ENCODE results near the gene TMEM184A. TPM values are rescaled to one million over a fixed set of nuclear protein-coding genes. Genes with fewer than 3 reads are reported as not detected.

TMEM184A gene
- total RNA-seq, 1 donor from 2014 or later = 6.6 TPM

- H3K9me3 Mint-ChIP-seq = no peaks in the 10 kb centered on the region
- TF ChIP-seq CTCF (conservative IDR thresholded peaks at IDR 0.05) = no peak
These were observed 43.8 kb upstream of the TMEM184A start for GRCh38 chr7:1599640-1600395.

GRCh38 chr7:1598961-1599639 lies 43.1 kb upstream of the TMEM184A start:
- no peak overlapping the region for H3K4me3 Mint-ChIP-seq
- H3K27ac Mint-ChIP-seq = no peak overlapping the region
- H3K36me3 Mint-ChIP-seq = no peaks in the 10 kb centered on the region
- no peak for TF ChIP-seq CTCF (conservative IDR thresholded peaks at IDR 0.05)
- peaks cover 28% of the 10 kb centered on the region for H3K27me3 Mint-ChIP-seq
- no peaks in the 10 kb centered on the region for H3K9me3 Mint-ChIP-seq
- no peak for DNase-seq (ENCODE audit: extremely low spot score, unreplicated experiment)
- H3K4me1 Mint-ChIP-seq (ENCODE audit: unreplicated experiment) = peaks cover 6% of the 10 kb centered on the region

More at GRCh38 chr7:1599640-1600395, 43.8 kb upstream of the TMEM184A start:
- H3K4me1 Mint-ChIP-seq (ENCODE audit: unreplicated experiment) = peaks cover 6% of the 10 kb centered on the region
- peaks cover 28% of the 10 kb centered on the region for H3K27me3 Mint-ChIP-seq
- H3K36me3 Mint-ChIP-seq = no peaks in the 10 kb centered on the region
- no peak for DNase-seq (ENCODE audit: extremely low spot score, unreplicated experiment)
- no peak overlapping the region for H3K4me3 Mint-ChIP-seq
- H3K27ac Mint-ChIP-seq = no peak overlapping the region

- no peak for DNase-seq (ENCODE audit: extremely low spot score, unreplicated experiment)
- Mint-ChIP-seq H3K9me3 (no peaks in the 10 kb centered on the region), H3K27ac (no peak overlapping the region), H3K4me1 (ENCODE audit: unreplicated experiment) (peaks cover 6% of the 10 kb centered on the region), H3K27me3 (peaks cover 28% of the 10 kb centered on the region), H3K36me3 (no peaks in the 10 kb centered on the region), H3K4me3 (no peak overlapping the region)
- TF ChIP-seq CTCF (conservative IDR thresholded peaks at IDR 0.05) = no peak
These were observed 42.3 kb upstream of the TMEM184A start for GRCh38 chr7:1598286-1598685.

GRCh38 chr7:1597791-1598190 lies 41.8 kb upstream of the TMEM184A start:
- no peak for TF ChIP-seq CTCF (conservative IDR thresholded peaks at IDR 0.05)
- no peak overlapping the region for H3K27ac Mint-ChIP-seq
- no peak for DNase-seq (ENCODE audit: extremely low spot score, unreplicated experiment)
- no peaks in the 10 kb centered on the region for H3K36me3 Mint-ChIP-seq
- peaks cover 31% of the 10 kb centered on the region for H3K27me3 Mint-ChIP-seq
- H3K9me3 Mint-ChIP-seq = no peaks in the 10 kb centered on the region
- no peak overlapping the region for H3K4me3 Mint-ChIP-seq
- peaks cover 6% of the 10 kb centered on the region for H3K4me1 Mint-ChIP-seq (ENCODE audit: unreplicated experiment)

- no peak overlapping the region for H3K4me3 Mint-ChIP-seq
- H3K4me1 Mint-ChIP-seq (ENCODE audit: unreplicated experiment) = peaks cover 6% of the 10 kb centered on the region
- no peak for TF ChIP-seq CTCF (conservative IDR thresholded peaks at IDR 0.05)
- DNase-seq (ENCODE audit: extremely low spot score, unreplicated experiment) = no peak
- H3K27me3 Mint-ChIP-seq = peaks cover 35% of the 10 kb centered on the region
- H3K27ac Mint-ChIP-seq = no peak overlapping the region
- H3K9me3 Mint-ChIP-seq = no peaks in the 10 kb centered on the region
- no peaks in the 10 kb centered on the region for H3K36me3 Mint-ChIP-seq
These were observed 41.2 kb upstream of the TMEM184A start for GRCh38 chr7:1597066-1597760.

Data from type B pancreatic cell (in vitro differentiated cells).